ENCODE results near the gene DHRS3. TPM values are rescaled to one million over a fixed set of nuclear protein-coding genes. Genes with fewer than 3 reads are reported as not detected.

DHRS3 gene
- 100 to 1,000 TPM in 3 of 4 donors, 10 to 100 TPM in 1; 92.4 to 130 (median 107) TPM for total RNA-seq

- 0 to 1% methylated on average over 54 of the region's 69 CpGs for WGBS, 2 donors
- intact Hi-C loops (cut with DNase I; ENCODE audit: low total_unique reads) = no loop called here
- TF ChIP-seq CTCF (IDR thresholded peaks at IDR 0.05) = no peak
- no peak for TF ChIP-seq POLR2A (IDR thresholded peaks at IDR 0.05)
- DNase-seq (ENCODE audit: low spot score in 2 of 2) = peak; percentile 81 to 96
- peak within 1 kb of the TSS; percentile 71 for H3K4me3 ChIP-seq (ENCODE audit: low read depth, poor library complexity, severe bottlenecking)
Observed at GRCh38 chr1:12617901-12618660, at the start of gene DHRS3. Gene DHRS3 (minus strand): TSS chr1:12618210. CDS start chr1:12617348, 862 bp downstream.

GRCh38 chr1:12666141-12666735 lies 48.2 kb upstream of the DHRS3 start:
- WGBS, 2 donors = 87 to 90% methylated on average over 15 of the region's 15 CpGs
- no peak overlapping the region for H3K4me3 ChIP-seq (ENCODE audit: low read depth, poor library complexity, severe bottlenecking)
- TF ChIP-seq POLR2A (IDR thresholded peaks at IDR 0.05) = no peak
- TF ChIP-seq CTCF (IDR thresholded peaks at IDR 0.05) = no peak
- DNase-seq (ENCODE audit: low spot score in 2 of 2) = no peak
- intact Hi-C loops (cut with DNase I; ENCODE audit: low total_unique reads) = no loop called here

- TF ChIP-seq POLR2A (IDR thresholded peaks at IDR 0.05) (no peak), CTCF (IDR thresholded peaks at IDR 0.05) (no peak)
- 84 to 93% methylated on average over 4 of the region's 4 CpGs for WGBS, 2 donors
- no peak for DNase-seq (ENCODE audit: low spot score in 2 of 2)
- intact Hi-C loops (cut with DNase I; ENCODE audit: low total_unique reads) = no loop called here
- H3K4me3 ChIP-seq (ENCODE audit: low read depth, poor library complexity, severe bottlenecking) = no peak overlapping the region
Observed at GRCh38 chr1:12665511-12665910, 47.5 kb upstream of the DHRS3 start.

- H3K4me3 ChIP-seq (ENCODE audit: low read depth, poor library complexity, severe bottlenecking) = no peak overlapping the region
- DNase-seq (ENCODE audit: low spot score in 2 of 2) = no peak
- 83 to 100% methylated on average over 1 of the region's 1 CpG for WGBS, 2 donors
- intact Hi-C loops (cut with DNase I; ENCODE audit: low total_unique reads) = no loop called here
- TF ChIP-seq POLR2A (IDR thresholded peaks at IDR 0.05) (no peak), CTCF (IDR thresholded peaks at IDR 0.05) (no peak)
Observed at GRCh38 chr1:12662556-12662955, 44.5 kb upstream of the DHRS3 start.

- WGBS, 2 donors = 87% methylated on average over 6 of the region's 6 CpGs
- TF ChIP-seq CTCF (IDR thresholded peaks at IDR 0.05) = no peak
- TF ChIP-seq POLR2A (IDR thresholded peaks at IDR 0.05) = no peak
- DNase-seq (ENCODE audit: low spot score in 2 of 2) = no peak
- intact Hi-C loops (cut with DNase I; ENCODE audit: low total_unique reads) = no loop called here
- H3K4me3 ChIP-seq (ENCODE audit: low read depth, poor library complexity, severe bottlenecking) = no peak overlapping the region
Observed at GRCh38 chr1:12661606-12662219, 43.7 kb upstream of the DHRS3 start.
